Activated CD4-positive, alpha-beta T cell treated with anti-CD3 and anti-CD28 coated beads for 1 hour (primary cell): ENCODE results near the gene RGPD5.
"Not testable (repeated sequence)": the region's sequence is repeated elsewhere in the genome, so short reads cannot be mapped to it uniquely, and the experiment has no call there.

Source experiments
- DNase-seq: peaks from one replicate; pipeline ENCODE4 v3.0.0-alpha.2; 2020

RGPD5 gene

DNA sequence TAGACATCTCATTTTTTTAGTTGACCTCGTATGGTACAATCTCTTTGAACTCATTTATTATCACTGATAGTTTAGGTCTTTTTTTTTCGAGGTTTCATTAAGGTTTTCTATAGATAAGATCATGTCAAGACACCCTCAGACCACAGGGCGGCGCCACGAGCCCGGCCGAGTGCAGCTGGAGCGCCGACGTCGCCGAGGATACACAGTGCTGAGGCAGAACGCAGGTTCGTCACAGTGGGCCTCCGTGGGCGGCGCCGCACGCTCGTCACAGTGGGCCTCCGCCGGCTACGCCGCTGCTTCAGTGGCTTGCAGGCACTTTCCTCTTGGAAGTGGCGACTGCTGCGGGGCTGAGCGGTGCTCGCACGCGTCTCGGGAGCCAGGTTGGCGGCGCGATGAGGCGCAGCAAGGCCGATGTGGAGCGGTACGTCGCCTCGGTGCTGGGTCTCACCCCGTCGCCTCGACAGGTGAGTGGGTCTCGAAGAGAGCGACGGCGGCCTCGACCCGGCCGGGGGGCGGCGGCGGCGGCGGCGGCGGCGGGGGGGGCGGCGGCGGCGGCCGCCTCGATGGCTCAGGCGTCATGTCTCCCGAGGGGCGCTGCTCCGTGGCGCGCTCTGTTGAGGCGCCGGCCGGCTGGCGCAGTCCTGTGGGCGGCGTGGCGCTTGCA, at the start of gene RGPD5:
Gene RGPD5, plus strand, starts transcription at position 232 of the 664 bp plus-strand sequence. Its CDS starts 161 bp downstream, at position 393.
- DNase-seq = not testable (repeated sequence)

DNA sequence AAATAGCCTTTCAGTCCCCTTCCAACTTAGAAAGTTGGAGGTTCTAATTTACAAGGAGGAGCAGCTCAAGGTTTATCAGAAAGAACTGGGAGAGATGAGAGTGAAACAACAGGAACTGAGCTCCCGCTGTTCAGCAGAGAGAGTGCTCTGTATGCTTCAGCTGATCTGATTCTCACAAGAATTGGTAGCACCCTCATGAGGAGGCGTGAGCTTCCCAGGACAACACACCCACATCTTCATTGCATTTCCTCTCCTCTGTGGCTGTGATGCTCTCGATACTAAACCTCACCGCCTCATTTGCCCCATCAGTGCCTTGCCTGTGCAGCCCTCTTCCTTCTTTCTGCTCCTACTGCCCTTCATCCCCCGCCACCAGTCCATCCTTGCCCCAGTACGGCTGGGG, 42.5 kb upstream of the RGPD5 start:
- DNase-seq = not testable (repeated sequence)

DNA sequence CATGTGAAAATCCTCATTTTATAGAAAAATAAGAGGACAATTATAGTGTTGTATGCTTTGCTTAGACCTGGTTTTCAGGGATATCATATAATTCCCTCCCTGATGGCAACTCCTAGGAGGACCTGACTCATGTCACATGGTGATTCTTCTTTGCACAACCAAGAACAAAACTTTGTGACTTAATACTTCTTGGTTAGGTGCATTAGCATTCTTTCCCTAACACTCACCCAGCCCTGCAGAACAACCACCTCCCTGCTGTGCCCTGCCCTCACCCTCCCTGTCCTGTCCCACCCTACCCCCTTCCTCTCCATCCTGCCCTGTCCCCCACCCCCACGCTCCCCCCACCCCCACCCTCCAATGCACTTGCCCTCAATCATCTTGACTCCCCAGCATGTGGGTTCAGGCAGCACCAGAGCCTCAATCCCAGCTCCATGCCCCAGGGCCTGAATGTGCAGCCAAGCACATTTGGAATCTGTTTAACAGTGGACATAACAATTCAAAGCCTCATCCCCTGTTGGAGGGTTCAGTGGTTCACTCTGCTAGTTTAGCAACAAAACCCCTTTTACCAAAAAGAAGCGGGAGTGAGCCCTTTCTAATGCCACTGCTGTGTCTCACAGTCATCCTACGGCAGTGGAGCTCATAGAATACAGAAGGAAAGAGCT, 36.8 kb upstream of the RGPD5 start:
- not testable (repeated sequence) for DNase-seq

DNA sequence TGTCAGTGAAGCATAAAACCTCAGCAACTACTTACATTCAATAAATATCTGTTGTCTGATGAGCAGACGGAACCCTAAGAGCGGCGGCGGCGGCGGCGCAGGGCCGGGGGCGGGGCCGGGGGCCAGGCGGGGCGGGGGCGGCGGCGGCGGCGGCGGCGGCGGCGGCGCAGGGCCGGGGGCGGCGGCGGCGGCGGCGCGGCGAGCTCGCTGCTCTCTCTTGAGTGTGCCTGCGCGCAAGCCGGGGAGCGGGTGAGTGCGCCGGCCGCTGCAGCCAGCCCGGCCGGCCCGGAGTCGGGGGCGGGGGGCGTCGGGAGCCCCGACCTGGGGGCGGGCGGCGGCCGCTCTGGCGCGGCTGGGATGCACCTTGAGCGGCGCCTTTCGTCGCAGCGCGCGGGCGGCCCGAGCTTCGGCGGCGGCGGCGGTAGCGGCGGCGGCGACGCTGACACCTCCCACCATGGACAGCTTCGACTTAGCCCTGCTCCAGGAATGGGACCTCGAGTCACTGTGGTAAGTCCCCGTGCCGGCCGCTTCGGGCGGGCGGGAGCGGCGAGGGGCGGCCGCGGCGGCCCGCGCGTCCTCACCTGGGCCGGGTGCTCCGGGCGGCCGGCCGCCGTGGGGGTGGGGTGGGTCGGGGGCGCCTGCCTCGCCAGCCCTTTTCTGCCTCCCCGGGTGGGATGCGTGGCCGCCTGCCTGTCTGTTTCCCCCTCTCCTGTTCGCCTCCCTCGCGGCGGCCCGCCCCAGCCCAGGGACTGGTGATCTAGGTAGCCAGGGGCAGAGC, 33.7 kb upstream of the RGPD5 start:
- not testable (repeated sequence) for DNase-seq

DNA sequence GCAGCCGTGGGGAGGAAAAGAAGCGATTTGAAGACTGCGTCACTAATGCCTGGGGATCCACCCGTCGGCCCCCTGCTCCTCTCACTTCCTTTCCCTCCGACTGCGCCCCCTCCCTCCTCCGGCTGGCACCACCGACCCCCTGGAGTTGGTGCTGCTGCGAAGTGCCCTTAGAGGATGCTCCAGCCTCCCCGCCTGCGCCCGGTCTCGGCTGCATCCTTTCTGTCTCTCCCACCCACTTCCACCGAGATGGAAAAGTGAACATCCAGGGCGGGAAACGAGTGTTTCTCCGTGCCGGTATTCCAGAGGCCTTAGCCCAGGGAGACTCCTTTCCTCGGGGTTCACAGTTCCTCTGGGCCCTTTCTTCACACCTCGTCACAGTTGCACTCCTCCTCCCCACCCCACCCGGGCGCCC, 33.1 kb upstream of the RGPD5 start:
- DNase-seq = not testable (repeated sequence)

DNA sequence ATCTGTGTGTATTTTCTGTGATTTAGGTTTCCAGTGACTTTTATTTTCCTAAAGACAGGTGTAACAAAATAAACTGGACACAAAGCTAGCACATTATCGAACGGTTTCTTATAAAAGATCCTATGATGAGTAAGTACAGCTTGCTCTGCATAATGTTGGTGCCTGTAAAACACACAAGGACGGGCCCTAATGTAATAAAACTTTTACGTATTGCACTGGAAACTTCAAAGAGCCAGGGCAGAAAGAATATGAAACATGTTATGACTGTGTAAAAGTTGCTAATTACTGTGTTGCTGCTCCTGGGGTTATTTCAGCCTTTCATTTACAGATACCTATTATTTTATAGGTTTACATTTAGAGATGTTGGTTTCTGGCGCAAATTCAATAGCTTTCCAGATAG, 32.1 kb upstream of the RGPD5 start:
- DNase-seq = not testable (repeated sequence)

DNA sequence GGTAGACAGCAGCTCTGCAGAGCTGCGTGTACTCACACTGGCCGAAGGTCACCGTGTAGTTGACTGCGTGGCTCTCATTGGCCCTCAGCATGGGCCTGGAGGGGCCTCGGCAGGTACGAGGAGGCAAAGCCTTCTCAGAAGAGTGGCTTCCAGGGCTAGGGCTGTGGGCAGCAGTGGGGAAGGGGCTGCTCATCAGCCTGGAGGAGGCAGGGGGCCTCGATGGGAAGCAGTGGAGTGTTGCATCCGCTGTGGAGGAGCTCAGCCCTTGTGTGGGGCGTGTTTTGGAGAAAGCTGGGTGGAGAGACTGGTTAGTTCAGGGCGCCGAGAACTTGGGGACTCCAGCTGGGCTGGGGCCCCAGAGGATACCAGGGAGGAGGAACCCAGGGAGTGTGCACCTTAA, 28.0 kb upstream of the RGPD5 start:
- not testable (repeated sequence) for DNase-seq

DNA sequence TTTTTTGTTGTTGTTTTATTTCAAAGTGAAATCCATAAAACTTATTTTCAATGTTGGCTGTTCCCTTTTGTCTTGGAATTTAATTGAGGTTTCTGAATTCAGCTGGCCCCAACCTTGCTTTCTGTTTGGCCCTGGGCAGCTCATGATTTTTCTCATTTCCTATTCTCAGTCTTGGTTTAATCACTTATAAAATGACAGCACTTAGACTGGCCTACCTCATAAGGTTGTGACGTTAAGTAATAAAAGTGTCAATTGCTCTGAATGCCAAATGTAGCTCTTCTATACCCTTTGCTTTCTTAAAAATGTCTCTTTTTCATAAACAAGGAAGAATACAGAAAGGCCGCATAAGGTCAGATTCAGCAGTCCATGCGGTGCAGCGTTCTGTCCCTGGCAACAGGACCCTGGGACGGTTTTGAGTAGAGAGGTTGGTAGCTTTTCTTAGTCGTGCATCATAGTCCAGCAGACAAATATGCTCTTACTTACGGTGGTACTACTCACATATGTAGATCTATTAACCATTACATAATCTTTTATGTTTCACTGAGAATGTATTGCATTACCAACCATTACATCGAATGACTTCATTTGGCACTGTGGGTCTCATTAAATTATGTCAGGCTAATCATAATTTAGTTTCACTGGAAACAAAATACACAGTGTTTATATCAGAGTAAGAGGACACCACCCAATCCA, 27.1 kb upstream of the RGPD5 start:
- DNase-seq = not testable (repeated sequence)

DNA sequence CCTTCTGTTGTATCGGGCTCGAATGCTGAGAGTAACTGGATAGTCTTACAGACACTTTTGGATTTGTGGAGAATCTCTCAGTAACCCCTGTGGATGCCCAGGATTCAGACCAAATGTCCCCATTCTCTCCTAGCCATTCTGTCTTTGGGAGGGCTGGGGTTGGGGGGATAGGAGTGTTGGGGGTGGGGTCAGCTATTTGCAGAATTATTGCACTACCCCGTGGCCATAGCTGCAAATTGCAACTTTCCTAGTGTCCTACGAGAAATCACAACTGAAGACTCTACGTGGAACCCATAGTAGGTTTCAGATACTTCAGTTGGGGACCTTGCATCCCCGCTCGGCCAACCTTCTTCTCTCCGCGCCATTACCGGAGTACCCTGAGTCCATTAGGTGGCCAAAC, 25.2 kb upstream of the RGPD5 start:
- DNase-seq = not testable (repeated sequence)

DNA sequence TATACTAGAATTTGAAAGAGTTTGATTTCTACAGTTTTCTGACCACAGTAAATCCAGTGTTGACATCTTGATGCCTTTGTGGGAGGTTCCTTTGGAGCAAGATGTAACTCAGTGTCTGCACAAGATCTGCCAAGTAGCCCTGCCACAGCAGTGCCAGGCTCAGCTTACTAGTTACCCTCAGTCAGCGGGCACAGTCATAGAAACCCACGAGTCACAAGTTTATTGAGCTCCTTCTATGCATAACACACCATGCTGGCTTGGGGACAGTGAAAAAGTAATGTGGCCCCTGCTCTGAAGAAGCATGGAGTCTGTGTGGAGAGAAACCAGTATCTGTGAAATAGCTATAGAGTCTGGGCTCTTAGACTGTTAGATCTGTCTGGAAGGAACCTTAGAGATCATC, 15.0 kb upstream of the RGPD5 start:
- DNase-seq = not testable (repeated sequence)

DNA sequence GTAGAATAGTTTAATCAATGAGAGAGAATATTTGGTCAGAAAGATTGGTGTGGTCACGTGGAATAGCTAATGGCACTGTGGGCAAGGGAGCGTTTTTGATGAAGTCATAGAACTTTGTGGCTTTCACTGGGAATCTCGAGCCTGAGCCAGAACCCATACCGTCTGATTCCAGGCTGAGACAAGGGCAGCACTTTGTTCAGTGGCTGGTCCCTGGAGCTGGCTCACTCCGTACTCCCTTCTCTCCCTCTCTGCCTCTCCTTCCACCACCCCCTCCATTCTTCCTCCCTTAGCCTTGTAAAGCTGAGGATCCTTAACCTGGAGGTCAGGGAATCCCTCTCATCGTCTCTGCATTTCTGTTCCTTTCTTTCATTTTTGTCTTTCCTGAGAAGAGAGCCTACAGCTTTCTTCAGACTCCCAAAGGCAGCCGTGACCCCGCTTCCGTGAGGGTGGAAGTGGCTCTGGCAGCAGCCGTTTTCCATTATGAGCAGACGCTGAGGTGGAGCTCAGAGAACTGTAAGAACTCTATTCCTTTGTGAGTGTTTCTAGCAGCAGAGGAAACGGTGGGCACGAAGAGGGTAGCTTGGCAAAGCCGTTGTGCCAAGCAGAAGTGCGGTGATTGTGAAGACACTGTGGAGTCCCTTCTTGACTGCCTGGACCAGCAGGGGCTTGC, 12.8 kb upstream of the RGPD5 start:
- DNase-seq = not testable (repeated sequence)

DNA sequence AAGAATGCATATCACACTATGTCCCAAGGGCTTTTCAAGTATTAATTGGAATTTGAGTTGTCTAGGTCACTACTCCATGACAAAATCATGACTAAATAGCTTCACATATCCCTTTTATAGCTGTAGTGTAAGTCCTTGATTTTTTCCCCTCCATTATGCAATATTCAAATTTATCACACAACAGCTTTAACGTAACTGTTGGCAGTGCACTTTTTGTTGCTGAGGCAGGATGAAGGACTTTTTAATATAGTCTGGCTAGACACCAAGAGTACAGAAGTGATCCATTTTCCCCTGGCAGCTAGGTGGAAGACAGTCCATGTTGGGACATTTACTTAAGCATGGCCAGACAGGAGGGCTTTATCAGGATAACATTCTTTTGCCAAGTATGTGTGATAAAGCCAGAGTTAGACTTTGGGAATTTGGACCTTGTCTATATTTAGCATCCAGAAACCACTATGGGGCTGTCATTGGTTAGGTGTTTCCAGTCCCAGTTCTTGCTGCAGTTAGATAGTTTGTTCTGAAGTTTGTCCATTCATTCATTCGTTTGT, 11.6 kb upstream of the RGPD5 start:
- not testable (repeated sequence) for DNase-seq

DNA sequence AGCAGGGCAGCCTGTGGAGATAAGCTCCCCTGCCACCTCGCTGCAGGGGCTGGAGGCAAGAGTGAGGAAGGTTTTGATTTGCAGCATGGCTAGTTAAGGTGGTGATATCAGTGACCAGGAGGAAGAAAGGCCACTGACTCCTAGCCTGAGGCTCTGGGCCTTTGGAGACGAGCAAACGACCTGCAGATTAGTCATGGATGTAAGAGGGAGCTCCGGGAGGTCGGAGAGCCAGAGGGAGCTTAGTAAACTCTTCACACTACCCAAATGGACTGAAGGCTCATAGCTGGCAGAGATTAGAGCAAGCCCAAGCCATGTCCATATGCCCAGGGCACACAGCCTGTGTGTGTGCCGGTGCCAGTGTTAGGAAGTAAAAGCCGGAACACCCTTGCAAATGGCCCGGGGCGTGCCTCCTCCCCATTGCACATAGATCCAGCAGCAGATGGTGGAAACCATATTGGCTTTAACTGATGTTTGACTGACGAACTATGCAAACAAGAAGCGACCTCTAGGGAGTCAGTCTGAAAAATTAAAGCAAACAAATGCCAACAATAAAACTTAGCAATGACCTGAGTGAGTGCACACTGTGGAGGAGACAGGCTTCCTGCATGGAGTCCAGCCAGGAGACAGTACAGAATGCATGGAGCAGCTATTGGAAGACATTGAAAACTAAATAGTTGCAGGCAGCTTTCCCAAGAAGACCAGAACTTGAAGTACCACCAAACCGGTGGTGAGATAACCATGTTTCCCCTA, 2.4 kb upstream of the RGPD5 start:
- not testable (repeated sequence) for DNase-seq

DNA sequence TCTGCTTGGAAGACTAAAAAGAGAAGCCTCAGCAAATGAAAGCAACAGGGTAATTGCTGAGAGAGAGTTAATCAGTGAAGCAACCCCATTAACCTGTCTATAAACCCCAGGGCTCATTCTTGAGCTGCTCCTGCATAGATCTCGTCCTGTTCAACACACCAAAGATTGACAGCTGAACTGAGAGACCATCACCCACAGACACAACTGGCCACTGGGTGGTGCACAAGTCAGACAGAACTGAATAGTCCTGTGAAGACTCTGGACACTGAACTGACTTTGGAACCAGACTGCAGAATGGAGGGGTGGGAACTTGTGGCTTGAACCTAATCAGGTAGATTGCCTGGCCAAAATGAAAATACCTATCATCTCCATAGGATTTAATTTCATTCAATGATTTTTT, 1.4 kb upstream of the RGPD5 start:
- DNase-seq = not testable (repeated sequence)

DNA sequence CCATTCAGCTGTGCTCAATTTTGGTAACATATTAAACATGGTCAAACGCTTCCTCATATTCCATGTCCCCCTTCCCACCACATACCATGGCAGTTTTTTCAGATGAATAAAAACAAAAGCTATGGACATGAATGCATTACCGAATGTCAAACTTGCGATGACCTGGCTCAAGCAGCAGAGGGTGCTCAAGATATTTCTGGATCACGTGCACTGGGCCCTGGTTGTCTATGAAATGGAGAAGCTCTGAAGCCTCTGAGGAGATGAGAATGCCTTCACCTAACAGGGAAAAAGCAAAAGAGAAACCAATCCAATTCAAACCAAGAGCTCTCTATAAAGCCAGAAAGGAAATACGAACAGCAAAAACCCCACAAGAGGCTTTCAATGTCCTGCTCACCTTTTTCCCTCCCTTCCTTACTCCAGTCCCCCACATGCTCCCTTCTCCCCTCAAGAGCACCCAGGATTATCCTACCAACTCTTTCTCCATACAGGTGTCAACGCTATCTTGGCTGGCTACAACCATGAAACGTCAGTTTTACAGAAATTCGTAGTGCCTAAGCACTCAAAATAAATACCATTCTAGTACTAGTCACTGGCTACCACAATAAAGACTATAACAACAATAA, 77.1 kb downstream of the RGPD5 start:
- not testable (repeated sequence) for DNase-seq

DNA sequence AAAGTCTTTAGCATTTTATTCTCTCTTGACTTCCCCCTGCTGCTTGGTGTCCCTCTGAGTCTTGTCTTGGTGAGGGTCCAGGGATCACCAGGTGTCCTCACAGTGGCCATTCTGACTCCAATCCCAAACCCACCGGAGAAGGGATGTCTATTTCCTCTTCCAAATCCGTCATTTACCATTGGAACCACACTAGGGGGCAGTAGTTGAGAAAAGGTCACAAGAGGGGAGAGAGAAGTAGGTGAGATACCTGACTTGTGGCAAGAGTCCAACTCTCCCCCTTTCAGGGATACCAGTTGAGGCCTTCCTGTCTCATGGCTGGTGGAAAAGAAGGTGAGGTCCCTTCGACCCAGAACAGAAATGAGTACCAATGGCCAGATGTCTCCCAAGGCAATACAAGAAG, 82.5 kb downstream of the RGPD5 start:
- not testable (repeated sequence) for DNase-seq

DNA sequence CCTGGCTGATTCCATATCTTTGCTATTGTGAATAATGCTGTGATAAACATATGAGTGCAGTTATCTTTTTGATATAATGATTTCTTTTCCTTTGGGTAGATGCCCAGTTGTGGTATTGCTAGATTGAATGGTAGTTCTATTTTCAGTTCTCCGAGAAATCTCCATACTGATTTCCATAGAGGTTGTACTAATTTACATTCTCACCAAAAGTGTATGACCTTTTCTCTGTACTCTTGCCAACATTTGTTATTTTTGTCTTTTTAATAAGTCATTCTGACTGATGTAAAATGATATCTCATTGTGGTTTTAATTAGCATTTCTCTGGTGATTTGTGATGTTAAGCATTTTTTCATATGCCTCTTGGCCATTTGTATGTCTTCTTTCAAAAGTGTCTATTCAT, 88.0 kb downstream of the RGPD5 start:
- not testable (repeated sequence) for DNase-seq

DNA sequence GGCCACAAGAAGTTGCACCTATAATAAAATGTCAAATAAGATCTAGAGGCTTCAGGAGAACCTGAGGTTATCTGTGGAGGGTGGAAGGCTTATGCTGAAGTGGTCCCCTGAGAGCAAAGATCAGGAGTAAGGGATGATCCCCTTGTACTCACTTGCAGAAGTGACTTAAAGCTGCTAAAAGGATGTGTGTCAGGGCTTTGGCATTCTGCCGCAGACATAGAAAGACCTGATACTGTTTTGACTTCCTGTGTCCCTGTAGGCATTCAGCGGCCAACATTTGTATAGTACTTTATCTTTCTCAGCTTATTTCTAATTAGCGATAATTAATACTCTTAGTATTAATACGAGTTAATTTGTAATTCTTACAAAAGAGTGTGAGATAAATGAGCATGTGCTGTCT, 94.3 kb downstream of the RGPD5 start:
- not testable (repeated sequence) for DNase-seq

DNA sequence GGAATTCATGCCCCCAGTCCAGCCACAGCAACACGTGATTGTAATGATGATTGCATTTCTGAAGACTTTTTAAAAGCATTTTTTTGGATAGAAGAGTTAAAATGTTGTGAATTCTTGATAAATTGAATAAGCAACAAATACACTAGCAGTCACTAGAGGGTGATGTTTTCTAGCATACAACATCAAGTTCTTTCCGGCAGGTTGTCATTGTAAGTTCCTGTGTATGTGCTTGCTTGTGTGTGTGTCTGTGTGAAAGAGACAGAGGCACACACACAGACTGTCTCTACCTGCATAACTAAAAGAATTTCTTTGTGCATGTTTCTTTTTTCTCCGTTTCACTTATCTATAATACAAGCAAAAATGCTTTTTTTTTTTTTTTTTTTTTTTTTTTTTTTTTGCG, 95.8 kb downstream of the RGPD5 start:
- not testable (repeated sequence) for DNase-seq

DNA sequence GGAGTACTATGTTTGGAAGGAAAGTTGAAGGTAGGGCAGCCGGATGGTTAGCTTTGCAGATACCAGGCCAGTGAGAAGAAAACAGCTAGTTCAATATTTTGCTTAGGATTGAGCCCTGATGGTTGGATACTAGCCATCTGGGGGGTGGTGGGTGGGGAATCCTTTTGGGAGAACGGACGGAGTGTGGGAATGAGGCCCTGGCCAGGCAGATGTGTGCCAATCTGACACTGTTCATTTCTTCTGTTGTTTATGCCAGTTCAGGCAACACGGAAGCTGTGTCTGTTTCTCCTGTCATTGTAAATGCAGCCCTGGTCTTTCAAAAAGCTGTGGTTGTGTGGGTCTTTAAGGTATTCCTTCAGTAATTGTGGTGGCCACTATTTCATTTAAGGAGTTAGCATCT, 96.9 kb downstream of the RGPD5 start:
- not testable (repeated sequence) for DNase-seq

DNA sequence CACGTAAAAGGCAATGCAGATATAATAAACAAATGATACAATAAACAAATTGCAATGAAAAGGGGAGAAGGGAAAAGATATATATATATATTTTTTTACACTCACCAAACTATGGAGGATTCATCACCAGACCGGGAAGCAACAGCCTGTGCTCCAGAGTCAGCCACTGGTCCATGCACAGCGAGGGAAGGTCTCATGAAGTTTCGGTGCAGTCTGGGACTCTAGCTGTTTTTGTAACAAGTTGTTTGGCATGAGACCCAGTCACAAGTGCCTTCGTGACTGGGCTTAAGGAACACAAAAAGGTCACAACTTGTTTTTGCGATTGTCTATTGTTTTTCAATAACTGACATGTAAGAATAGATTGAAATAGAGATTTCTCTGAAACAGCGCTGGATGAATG, 99.6 kb downstream of the RGPD5 start:
- not testable (repeated sequence) for DNase-seq
